ENCODE data around the gene CACNA2D1.

CACNA2D1 gene

DNA sequence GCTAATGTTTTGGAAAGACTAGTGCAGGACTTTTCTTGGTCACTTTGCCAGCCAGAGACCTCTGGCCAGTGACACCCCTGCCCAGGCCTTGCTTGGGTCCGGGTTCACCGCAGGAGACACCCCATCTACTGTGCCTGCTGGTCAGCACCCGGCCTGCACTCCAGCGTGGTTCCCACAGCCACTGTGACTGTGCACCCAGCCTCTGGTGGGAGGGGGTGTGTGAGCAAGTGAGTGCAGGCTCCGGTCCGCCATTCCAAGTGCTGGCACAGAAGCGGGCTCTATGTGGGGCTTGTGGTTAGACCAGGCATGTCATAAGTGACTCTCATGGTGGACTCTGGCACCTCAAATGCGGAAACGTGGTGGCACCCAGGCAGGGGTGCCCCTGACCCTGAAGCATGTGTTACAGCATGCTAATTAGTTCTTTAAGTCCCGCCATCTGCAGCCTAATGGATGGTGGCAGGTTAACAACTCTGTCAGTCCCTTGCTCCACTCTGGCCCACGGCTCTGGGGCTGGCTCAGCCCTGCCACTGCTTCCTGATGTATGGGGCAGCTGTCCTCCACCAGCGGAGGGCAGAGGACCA, 361.8 kb downstream of the CACNA2D1 start:
- DNase-seq = no peak

DNA sequence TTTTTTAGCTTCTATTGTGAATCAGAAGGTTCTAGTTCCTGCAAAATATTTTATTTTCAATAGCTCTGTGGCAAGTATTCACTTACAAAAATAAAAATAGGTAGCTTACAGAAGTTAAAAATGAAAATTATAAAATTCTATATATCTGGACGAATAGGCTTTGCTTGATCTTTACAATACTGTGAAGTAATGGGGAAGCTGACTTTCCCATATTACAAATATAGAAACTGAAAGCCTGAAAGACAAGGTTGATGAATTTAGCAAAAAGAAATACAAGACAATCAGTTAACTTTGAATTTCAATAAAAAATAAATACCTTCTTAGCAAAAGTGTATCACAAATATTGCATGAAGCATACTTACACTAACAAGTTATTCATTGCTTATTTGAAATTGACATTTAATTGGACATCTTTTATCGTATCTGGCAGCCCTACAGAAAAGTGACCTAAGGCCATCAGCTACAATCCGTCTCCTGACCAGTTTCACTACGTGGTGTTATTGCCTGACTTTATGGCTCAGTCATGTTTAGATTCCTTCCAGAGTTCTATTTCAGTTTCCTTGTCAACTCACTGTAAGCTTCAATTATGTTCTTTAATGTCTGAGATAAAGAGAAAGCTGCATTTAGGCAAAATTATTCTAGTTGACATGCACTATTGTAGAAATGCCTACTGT, 363.2 kb downstream of the CACNA2D1 start:
- no peak for DNase-seq

DNA sequence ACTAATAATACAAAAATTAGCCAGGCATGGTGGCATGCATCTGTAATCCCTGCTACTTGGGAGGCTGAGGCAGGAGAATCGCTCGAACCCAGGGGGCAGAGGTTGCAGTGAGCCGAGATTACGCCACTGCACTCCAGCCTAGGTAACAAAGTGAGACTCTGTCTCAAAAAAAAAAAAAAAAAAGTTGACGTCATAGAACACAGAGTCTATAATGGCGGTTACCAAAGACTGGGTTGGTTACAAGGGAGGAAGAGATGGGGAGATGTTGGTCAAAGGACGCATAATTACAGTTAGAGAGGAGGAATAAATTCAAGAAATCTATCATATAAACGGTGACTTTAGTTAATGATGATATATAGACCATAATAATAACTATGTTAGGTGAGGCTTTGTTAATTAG, 364.1 kb downstream of the CACNA2D1 start:
- no peak for DNase-seq

DNA sequence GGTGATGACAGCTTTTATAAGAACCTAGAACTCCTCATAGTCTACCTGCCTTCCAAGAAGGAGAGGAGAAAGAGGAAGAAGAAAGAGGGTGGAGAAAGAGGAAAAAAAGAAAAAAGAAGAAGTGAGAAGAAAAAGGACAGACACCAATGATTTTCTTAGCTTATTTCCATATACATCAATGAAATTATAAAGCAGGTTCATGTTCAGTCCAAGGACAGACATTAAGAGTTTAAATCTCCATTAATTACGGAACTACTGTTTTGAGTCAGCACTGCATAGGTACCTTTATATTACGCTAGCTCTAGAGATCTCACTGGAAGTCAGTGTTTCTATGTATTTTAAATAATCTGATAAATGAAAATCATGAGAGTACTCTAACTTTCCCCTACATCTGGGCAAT, 364.8 kb downstream of the CACNA2D1 start:
- no peak for DNase-seq

DNA sequence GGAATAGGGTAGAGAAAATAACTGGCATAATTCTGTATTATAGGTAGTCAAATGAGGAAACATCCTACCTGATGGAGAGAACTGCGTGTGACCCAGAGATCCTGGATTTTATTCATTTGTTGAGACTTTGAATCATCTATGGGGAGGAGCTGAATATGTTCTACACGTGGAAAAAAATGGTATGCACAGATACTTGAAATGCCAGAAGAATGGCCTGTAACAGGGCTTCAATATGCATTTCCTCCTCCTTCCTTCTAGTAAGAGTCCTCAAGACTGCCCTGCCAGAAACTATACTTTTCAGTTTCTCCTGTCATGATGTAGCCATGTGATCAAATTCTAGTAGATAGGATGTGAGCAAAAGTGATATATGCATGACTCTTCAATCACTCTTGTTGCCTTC, 372.1 kb downstream of the CACNA2D1 start:
- no peak for DNase-seq

DNA sequence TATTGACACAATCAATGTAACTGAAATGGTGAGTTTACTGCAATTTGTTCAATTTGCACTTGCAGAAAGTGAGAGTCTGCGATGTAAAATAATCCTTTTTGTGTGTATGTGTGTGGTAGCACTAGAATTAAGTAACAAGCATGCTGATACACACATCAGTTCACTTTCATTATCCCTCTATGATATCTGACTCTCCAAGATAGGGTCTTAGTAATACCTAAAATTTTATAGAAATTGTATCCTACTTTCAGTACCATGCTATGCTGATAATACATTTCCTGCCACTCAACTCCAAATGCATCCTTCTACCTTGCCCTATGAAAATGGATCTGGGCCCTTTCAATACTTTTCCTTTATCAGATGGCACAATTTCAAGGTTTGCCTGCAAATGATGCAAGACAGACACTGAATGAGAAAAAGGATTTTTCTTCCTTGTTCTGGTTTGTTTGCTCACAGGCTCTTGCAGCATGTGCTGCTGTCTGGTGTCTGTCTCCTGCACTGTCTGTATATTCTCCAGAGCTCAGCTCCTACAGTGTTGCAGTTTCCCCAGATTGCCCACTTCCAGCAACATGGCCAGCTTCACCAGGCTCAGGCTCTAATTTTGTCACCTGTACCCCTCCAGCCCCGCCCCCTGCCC, 375.8 kb downstream of the CACNA2D1 start:
- DNase-seq = no peak

DNA sequence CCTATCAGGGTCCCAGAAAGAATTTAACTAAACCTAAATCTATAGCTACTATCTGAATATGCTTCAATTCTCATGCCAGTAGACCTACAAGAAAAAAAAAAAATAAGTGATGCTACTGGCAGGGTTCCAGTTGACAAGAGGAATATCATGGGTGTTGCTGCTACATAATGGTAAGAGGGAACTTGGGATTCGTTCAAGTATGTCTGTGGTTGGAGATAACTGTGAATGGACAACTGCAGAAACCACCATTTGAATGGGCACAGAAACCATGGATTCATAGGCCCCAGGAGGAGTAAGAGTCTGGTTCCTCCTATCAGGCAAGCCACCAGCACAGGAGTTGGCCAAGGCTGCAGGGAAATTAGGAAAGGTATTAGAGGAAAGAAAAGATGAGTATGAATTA, 386.1 kb downstream of the CACNA2D1 start:
- no peak for DNase-seq

DNA sequence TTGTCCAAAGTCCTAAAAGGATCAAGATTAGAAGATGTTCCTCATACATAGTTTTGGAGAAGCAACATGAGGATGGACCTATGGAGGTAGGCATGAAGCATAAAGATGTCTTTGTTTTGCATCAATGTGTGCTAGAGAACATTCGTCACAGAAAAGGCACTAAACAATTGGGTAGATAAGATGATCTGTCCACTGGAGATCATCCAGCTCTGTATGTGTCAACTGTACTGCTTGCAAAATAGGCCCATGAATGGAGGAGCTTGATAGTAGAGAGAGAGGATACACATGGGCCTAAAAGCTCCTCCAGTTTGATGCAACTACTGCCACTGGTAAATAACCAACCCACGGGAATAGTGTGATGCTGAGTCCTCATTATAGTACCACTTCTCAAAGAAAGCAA, 387.3 kb downstream of the CACNA2D1 start:
- no peak for DNase-seq

DNA sequence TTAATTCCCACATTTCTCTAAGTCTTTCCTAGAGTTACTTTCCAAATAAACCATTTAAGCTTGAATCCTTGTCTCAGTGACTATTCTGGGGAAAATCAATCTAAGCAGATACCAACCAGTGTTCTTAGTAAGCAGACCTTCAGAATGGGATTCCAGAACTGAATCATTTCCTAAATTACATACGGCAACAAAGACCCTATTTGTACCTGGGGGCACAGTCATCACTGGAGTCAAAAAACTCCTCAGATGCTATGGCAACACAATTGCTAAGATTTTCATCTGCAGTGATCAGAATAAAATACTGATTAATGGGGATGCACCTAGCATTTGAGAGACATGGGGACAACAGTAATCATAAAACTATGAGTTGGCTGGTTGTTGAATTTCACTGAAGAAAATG, 389.0 kb downstream of the CACNA2D1 start:
- DNase-seq = no peak

DNA sequence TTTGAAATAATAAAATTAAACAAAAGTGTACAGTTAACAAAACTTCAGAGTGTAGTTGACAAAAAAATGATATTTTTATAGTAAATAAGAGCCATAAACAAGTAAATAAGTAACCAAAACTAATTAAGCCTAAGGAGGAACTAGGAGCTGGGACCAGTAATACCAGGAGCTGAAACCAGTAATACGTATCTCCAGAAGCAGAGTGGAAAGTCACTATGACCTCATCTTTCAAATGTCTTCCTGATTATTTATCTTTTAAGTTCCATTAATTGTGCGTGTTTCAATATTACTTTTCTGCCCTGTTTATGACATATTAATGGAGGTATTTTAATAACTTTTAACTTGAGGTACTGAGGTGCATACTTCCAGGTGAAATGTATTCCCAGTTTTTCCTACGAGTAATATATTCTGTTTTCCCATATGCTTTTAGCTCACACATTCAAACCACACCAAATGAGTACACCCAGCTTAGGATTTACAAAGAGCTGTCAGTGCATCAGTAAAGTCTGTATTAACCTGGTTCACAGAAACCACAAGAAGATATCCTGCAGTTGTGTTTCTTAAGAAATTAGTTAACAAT, 390.0 kb downstream of the CACNA2D1 start:
- DNase-seq = no peak

DNA sequence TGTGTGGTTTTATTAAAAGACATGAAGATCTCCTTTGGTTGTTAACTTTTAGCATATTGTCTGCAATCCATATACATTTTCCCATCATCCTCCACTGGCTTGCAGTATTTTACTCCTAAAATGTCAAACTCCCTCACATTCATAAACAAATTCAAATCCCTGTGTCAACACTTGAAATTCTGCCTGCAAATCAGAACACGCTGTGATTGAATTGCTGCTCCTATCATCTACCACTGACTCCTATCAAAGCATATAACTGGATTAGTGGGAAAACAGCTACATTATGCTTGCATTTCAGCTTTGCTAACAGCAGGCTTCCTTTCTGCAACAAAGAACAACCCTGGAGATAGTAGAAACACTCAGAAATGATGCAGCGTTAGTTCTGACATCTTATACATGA, 392.0 kb downstream of the CACNA2D1 start:
- DNase-seq = no peak

DNA sequence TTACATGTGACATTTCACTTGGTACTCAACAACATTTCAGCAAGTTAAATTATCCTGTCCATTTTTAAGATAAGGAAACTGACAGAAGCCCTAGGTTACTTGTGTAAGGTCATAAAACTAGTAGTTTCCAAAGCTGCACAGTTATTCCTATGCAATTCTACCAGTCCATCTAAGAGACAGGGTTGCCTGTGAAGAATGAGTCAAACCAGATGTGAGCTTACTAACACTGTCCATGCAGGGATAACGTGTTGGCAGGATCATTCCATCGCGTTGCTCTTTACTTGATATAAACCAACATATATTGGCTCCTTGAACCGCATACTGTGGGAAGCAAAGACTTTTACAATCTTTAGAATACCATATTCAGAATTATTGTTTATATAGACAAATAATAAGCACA, 392.8 kb downstream of the CACNA2D1 start:
- no peak for DNase-seq

DNA sequence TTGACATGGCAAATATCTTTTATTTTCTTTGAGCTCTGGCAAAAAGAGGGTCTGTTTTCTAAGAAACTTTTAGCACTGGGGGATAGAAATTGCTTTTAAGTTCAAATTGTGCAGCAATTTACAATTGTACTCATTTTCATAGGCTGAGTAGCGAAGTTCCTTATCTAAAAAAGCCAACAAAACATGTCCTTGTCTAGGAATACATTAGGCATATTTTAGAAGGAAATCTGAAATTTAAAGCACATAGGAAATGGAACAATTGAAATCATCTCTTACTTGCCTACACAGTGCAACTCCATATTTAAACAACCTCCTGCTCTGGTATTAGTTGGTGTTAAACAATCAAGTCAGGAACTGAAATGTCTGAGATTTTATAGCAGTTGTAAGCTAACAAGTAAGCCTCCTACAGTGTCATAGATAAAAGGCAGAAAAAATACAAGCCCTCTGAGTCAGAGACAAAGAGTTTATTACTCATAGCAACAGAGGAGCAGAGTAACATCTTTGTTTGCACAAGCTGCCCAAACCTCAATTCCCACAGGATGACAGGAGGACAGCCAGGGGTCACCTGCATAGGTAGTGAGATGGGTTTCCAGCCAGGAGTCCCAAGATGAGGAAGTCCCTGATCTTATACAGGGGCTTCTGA, 393.6 kb downstream of the CACNA2D1 start:
- no peak for DNase-seq

DNA sequence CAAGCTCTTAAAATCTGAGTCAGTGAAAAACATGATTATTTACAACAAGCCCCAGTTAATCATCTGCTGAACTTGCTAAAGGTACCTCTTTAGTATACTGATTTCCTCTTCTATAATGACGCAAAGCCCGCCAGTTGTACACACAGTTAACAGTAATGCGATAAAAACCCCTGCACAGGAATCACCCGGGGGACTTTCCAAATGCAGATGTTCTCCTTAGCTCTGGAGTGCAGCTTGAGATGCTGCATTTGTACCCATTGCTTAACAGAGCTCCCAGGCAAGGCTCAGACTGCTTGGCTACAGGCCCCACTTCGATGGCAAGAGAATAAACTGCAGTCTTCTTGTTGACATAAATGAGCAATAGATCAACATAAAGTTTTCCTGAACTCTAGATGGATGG, 394.1 kb downstream of the CACNA2D1 start:
- DNase-seq = no peak

DNA sequence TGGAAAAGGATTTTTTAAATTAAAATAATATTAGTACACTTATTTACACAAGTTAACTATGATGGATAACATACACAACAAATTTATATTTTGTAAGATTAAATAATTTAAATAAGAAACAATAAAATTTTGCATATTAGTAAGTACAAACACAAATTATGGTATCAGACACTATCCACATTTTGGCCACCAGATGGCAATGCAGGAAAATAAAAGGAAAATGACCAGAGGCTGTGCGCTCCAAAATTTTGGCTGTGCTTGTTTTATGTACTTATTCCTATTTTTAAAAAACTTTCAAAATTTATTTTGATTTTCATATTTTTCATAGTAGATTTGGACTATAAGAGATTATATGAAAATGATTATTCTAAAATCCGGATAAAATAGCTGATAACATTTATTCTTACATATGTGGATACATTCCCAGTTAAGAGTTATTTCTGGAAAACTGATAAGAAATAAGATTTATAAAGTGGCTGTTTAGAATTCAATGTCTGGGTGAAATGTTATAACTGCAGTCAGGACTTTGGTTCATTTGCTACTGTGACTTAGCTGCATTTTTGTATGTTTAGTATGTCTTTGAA, 399.0 kb downstream of the CACNA2D1 start:
- no peak for DNase-seq

DNA sequence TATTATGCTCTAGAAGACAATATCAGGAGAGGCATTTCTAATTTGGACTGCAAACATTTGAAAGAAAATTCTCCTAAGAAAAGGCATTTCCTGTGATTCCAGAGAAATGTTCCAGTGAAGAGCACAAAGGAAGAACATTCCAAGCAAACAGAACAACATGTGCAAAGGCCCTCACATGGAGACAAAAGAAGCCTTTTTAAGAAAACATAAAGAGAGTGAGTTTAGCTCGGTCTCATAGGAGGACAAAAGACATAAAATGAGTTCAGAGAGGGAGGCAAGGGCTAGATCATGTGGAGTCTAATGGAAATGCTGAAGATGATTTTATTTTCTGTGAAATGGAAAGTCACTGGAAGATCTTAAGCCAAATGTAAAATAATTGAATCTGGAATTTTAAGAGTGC, 404.0 kb downstream of the CACNA2D1 start:
- no peak for DNase-seq

DNA sequence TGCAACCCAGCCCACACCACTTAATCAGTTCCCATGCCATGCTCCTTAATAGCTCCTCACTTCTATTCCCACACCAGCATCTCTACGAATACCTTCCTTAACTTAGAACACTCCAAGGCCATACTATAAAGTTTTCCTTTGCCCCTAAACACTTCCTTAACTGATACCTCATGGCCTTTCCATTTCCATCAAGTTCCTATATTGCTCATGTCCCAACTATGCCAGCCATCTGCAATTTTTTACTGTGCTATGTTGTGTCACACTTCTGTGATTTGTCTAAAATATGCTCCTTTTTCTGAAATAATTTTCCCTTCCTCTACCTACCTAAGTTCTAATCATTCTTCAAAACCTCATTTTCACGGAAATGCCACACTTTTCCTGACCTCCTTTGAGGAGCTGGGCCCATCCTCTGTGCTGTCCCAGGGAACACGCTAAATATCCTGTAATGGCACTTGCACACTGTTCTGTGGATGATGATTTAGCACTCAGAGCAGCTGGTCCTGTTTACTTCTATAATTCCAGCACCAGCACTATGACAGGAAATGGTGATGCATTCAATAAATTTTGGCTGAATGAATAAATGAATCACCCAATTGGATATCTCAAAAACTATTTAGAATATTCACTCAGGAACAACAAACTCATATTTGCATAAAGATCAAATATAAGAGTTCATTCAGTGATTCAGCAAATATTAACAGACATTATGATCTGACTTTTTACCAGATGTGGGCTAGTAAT, 407.3 kb downstream of the CACNA2D1 start:
- DNase-seq = no peak

DNA sequence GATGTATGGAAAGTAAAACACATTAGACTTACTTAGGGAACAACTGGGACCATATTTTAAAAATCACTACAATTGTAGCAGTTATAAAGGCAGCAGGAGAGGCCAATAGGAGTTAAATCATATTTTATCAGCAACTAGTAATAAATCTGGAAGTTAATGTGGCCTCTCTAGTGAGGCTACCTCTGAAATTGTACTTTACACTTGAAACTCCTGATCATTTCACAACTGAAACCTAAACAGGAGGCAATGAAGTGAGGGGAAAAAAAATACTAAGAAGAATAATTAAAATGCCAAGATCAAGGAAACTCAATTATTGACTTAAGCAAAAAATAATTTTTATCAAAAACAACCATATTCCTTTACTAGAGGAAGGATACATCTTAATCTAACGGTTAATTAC, 408.1 kb downstream of the CACNA2D1 start:
- no peak for DNase-seq

DNA sequence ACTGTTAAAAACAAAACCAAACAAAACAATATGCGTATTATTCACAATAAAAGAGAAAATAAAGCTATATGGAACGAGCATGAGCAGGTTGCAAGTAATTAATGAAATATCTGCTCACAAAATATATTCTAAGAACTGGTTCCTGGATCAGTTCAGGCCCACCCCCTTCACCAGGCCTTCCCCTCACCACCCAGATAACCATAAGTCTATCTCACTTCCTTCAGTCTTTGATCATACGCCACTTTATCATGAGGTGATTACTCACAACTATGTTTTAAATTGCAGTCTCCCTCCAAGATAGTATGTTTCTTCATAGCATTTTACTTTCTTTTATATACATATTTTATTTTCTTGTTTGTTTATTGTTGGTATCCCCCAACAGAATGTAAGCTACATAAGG, 410.7 kb downstream of the CACNA2D1 start:
- DNase-seq = no peak

DNA sequence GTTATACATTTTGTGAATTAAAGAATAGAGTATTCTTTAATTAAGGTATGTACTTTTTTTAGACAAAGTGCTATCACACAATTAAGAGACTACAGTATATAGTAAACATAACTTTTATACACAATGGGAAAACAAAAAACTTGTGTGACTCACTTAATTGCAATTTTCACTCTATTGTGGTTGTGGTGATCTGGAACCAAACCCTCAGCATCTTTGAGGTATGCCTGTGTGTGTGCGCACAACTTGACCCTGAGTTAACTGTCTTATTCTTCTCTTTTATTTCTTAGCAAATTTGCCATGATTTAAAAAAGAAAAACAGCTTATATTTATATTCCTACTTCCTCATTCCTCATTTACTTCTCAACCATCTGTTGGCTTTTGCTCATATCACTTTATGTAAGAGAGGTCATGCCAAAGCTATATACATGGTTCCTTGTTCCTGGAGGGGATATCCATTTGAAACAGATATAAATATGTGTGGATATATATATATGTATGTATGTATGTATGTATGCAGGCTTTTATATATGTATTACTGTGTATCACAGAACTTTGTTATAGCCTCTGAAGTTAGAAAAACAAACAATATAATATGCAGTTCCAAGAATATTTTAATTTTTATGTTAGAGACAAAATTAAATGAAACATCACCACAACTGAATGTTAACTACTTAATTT, 414.2 kb downstream of the CACNA2D1 start:
- DNase-seq = no peak

DNA sequence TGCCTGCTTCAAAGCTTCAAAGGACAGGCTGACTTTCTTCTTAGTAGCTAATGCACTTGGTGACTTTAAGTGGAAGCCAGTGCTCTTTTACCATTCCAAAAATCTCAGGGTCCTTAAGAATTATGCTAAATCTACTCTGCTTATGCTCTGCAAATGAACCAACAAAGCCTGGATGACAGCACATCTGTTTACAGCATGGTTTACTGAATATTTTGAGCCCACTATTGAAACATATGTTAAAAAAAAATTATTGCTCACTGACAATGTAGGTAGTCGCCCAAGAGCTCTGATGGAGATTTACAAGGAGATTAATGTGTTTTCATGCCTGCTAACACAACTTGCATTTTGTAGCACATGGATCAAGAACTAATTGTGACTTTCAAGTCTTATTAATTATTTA, 415.5 kb downstream of the CACNA2D1 start:
- DNase-seq = no peak

DNA sequence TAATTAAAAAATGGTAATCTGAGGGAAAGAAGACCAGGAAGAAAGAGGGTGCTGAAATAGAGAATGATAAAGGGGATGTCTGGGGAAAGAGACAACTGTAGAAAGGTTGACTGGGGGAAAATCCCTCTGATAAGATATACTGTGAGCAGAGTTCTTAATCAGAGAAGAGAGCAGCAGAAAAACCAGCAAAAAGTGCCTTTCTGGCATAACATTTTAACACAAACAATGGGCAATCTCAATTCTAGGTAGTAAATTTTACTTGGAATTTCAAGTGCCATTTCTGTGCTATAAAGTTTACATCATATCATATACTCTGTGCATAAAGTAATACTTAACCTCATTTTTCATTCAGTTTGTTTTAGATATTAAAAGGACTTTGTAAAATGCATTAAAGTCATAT, 421.9 kb downstream of the CACNA2D1 start:
- DNase-seq = no peak

All from KG1 (cell line).